Astrocyte of the hippocampus (primary cell): ENCODE measurements around the gene ZNF451.

Experiments used
- DNase-seq: peaks from one replicate; pipeline ENCODE4 v3.0.0; 2011; ENCODE audit warnings: low read depth, low spot score

ZNF451 gene

GRCh38 chr6:57159127-57159526 is 69.1 kb downstream of the ZNF451 start:
- no peak for DNase-seq

- no peak for DNase-seq
Measured at GRCh38 chr6:57162028-57162427, 72.0 kb downstream of the ZNF451 start.

GRCh38 chr6:57162516-57162915 is 72.5 kb downstream of the ZNF451 start:
- DNase-seq = no peak

DNA sequence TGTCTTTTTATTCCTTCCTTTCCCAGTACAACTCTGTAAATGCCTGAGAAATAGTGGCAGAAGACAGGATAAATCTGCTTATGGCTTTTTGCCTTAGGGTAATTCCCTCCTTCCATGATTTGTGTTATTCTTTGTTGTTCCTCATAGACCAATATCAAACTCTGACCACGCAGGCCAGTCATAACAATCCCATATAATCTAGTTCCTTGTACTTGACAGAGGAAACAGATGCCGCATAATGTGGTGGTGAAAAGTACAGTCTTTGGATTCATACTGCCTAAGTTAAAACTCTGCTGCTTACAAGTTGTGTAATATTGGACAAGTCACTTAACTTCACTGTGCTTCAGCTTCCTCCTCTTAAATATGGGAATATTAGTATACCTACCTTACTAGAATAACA is 74.0 kb downstream of the ZNF451 start:
- DNase-seq = no peak

GRCh38 chr6:57165080-57165479 is 75.1 kb downstream of the ZNF451 start:
- no peak for DNase-seq

GRCh38 chr6:57172136-57173055 is 82.4 kb downstream of the ZNF451 start, which contains the start of gene BAG2:
TSS of gene BAG2 (plus strand) at chr6:57172326. CDS start at chr6:57172698, 372 bp downstream.
- DNase-seq = peak; percentile 94

GRCh38 chr6:57173056-57173885 is 83.3 kb downstream of the ZNF451 start:
- peak; percentile 38 for DNase-seq

GRCh38 chr6:57173886-57174510 is 84.0 kb downstream of the ZNF451 start:
- peak; percentile 83 for DNase-seq

DNA sequence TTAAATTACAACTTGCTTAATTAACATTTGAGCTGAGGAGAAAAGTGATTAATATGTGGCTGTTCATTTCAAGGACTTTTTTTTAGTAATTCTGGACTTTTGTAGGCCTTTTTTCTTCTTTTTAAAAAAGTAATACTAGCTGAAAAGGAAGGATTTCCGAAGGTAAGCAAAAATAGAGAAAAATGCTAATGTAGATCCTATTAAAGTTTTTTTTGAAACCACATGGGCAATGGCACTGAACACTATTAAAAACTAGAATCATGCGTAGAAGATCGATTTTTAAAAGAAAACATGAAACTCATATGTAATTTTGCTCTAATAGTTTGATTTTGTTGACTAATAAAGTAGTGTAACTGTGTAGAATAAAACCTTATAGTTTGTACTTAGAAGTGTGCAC is 84.5 kb downstream of the ZNF451 start:
- DNase-seq = no peak

DNA sequence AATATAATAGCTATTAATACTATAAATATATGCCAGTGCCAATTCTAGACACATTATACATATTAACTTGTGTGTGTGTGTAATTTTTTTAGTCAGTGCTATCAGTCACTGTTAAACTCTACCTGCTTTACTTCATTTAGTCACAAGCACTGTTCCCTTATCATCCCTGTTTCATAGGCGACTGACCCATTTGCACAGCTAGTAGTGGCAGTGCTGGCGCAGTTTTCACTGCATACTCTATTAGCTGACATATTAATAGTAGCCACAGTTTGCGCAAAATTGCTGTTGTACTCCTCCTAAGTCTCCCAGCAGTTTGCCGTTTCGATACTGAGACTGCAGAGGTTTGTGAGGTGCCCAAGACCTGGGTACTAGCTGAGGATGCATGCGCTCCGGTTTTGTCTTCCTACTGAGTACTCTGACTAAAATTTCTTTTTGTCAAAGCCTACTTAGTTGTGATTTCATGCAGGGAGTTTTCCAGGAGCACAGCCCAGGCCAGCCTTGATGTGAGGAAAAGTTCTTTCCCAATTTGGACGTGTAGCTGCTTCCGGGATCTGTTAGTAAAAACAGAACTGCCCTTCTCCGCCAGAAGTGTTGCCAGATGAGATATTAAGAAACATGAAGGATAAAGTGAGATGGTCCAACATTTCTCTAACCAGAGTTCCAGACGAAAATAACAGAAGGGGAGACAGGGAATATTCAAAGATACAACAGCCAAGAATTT is 87.7 kb downstream of the ZNF451 start:
- DNase-seq = no peak

- no peak for DNase-seq
Measured at GRCh38 chr6:57180596-57180995, 90.6 kb downstream of the ZNF451 start.

GRCh38 chr6:57182017-57182432 is 92.0 kb downstream of the ZNF451 start:
- no peak for DNase-seq

- no peak for DNase-seq
Measured at GRCh38 chr6:57183336-57183735, 93.3 kb downstream of the ZNF451 start.

DNA sequence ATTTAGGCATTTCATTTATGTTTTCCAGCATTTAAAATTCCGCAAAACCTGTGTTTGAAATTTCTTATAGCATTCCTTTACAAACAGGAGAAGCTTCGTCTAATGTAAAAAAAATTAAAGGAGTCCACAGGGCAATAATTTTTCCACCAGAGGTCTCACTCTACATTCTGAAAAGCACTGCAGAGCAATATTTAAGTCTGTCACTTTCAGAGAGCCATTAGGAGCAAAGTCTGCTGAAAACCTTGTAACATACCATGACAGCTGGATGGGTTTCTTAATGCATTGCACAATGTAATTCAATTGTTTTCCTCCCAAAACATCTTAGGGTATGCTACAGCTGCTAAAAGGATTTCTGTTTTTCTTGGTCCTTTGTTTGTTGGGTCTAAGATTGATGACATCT is 100.2 kb downstream of the ZNF451 start:
- peak; percentile 32 for DNase-seq

DNA sequence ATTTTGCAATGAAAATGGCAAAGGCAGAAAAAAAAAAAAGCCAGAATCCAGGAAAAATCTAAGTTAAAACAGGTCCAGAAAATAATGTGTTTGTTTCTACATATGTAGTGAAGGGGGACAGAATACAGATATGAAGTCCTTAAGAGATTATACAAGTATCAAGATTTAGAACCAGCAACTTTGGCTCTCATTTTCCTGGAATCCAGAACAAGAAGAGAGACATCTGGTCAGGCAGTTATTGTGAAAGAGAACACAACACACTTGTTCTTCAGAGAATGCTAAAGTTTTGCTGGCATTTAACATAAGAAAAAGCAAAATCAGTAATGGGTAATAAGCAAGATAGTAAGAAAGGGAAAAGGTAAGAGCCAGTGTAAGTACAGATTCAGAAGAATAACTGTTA is 103.2 kb downstream of the ZNF451 start:
- no peak for DNase-seq

DNA sequence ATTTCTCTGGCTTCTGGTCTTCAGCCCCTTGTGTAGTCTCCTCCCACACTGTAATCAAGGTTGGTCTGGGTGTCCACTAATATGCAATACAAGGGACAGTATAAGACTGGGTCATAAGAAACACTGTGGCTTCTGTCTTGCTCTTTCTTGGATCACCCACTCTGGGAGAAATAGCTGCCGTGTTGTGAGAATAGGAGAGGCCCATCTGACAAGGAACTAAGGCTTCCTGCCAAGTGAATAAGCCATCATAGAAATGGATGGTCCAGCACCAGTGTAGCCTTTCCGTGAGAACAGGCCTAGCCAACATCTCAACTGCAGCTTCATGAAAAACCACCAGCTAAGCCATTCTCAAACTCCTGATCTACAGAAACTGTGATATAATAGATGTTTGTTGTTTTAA is 105.5 kb downstream of the ZNF451 start:
- no peak for DNase-seq

GRCh38 chr6:57198926-57199636 is 109.1 kb downstream of the ZNF451 start:
- DNase-seq = no peak

DNA sequence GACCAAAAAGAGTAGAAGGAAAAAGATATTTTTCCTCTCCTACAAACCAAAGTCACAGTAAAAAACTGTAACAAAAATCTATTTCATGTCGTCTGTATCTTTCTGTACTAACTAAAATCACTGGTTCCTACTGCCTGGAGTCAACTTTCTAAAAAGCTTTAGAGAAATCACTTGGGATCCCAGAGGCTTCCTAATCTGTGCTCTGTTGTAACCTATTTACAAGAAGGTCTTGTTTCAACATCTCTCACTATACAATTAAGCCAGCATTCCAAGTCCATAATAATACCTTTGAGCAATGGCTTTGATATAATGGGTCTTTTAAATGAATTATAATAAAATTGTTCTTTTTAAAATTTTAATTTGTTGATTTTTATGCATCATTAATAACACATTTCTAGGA is 111.7 kb downstream of the ZNF451 start:
- DNase-seq = no peak

DNA sequence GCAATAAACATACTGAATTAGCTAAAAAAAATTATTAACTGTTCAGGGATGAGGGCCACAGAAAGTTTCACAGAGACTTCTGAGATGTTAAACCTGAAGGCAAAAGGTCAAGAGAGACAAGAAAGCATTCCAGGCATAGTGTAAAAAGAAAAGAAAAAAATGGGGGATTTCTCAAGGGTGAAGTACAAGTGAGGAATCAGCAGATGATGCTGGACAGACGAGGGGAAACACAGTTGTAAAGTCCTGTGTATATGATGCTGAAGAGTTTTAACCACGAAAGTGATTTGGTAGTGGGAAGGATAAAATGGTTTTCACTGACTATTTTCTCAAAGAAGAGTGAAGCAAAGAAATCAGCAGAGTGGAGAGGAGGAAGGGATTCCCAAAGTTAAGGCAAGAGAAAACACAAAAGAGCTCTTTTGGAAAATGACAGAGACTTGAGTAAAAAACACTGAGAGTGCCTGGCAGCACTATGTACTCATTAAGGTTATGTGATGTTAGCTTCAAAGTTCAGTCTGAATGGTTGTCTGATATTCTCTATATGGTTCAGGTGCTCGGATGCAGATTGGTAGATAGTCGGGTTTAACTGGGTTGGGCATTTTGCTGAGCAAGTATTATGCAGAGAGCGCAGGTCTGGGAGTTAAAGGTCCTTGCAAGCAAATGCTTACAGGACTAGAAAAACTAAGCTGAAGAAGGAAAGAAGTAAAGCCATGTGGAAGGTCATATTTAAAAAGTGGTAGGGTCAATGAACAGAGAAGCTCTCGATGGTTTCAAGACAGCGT is 115.8 kb downstream of the ZNF451 start:
- no peak for DNase-seq

DNA sequence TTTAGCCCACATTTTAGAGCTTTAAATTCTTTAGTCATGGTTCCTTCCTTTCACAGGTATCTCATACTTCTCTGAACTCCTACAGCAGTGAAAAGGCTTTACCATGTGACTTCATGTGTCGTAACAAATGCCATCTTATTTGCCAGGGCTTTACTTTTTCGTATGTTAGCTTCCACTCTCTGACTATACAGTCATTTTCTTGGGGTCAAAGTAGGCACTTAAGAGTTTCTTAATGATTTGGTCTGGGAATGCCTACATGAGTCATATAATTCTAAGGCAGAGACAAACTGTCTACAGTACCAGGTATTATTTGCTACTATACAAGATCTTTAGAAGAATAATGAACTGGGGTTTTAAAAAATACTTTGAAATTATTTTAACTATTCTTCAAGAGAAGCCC is 117.2 kb downstream of the ZNF451 start:
- peak; percentile 46 for DNase-seq
